ENCODE measurements around the gene NHS. TPM values are rescaled to one million over a fixed set of nuclear protein-coding genes. Genes with fewer than 3 reads are reported as not detected.

Gene NHS
- polyA plus RNA-seq, 1 donor (not counting 4 experiments of a cell fraction or from before 2014, with no cell fraction given) = 5.4 TPM

- H3K4me1 ChIP-seq (ENCODE audit: control insufficient read depth, extremely low read depth, insufficient read depth, low read length) = peaks cover 30% of the 10 kb centered on the region
- H3K4me2 ChIP-seq (ENCODE audit: control insufficient read depth, extremely low read depth, insufficient read depth, low read depth, low read length) = no peak overlapping the region
- H3K9ac ChIP-seq (ENCODE audit: control insufficient read depth, extremely low read depth, insufficient read depth, low read length) = no peak overlapping the region
- no peak overlapping the region for H2AFZ ChIP-seq (ENCODE audit: control insufficient read depth, low read length)
- DNase-seq (ENCODE audit: low read depth, low spot score) (no peak), FAIRE-seq (no peak)
- H3K4me3 ChIP-seq (ENCODE audit: control insufficient read depth in 2 of 3, extremely low read depth in 1 of 3, insufficient read depth in 2 of 3, low read depth in 1 of 3, low read length in 3 of 3) = no peak overlapping the region
- no peak overlapping the region for H3K27ac ChIP-seq (ENCODE audit: control insufficient read depth, insufficient read depth, low read length)
- H3K79me2 ChIP-seq (ENCODE audit: control insufficient read depth, insufficient read depth, low read length) = no peaks in the 10 kb centered on the region
- no peak for TF ChIP-seq EZH2 (IDR thresholded peaks at IDR 0.05; ENCODE audit: low read length)
- no peaks in the 10 kb centered on the region for H3K36me3 ChIP-seq (ENCODE audit: control insufficient read depth in 2 of 2, extremely low read depth in 1 of 2, insufficient read depth in 2 of 2, low read length in 2 of 2)
- H3K27me3 ChIP-seq (ENCODE audit: control insufficient read depth, extremely low read depth, insufficient read depth, low read length) = no peaks in the 10 kb centered on the region
- H3K9me1 ChIP-seq (ENCODE audit: control insufficient read depth, extremely low read depth, insufficient read depth, low read length) = no peaks in the 10 kb centered on the region
- dilution Hi-C loops (cut with MboI; ENCODE audit: extremely low pct_ligation_motif_present, low sequenced_read_pairs) = no loop called here
- no peaks in the 10 kb centered on the region for H4K20me1 ChIP-seq (ENCODE audit: control insufficient read depth, extremely low read depth, insufficient read depth, low read length)
- no peaks in the 10 kb centered on the region for H3K9me3 ChIP-seq (ENCODE audit: control insufficient read depth, low read depth, low read length)
These were observed 222.9 kb downstream of the NHS start for GRCh38 chrX:17597836-17598439.

- Histone ChIP-seq H3K9me3 (ENCODE audit: control insufficient read depth, low read depth, low read length) (no peaks in the 10 kb centered on the region), H3K36me3 (ENCODE audit: control insufficient read depth in 2 of 2, extremely low read depth in 1 of 2, insufficient read depth in 2 of 2, low read length in 2 of 2) (no peaks in the 10 kb centered on the region), H3K27me3 (ENCODE audit: control insufficient read depth, extremely low read depth, insufficient read depth, low read length) (no peaks in the 10 kb centered on the region), H3K27ac (ENCODE audit: control insufficient read depth, insufficient read depth, low read length) (no peak overlapping the region), H3K9ac (ENCODE audit: control insufficient read depth, extremely low read depth, insufficient read depth, low read length) (no peak overlapping the region), H2AFZ (ENCODE audit: control insufficient read depth, low read length) (no peak overlapping the region), H3K79me2 (ENCODE audit: control insufficient read depth, insufficient read depth, low read length) (no peaks in the 10 kb centered on the region), H3K4me1 (ENCODE audit: control insufficient read depth, extremely low read depth, insufficient read depth, low read length) (peaks cover 6% of the 10 kb centered on the region), H3K4me3 (ENCODE audit: control insufficient read depth in 2 of 3, extremely low read depth in 1 of 3, insufficient read depth in 2 of 3, low read depth in 1 of 3, low read length in 3 of 3) (no peak overlapping the region), H3K9me1 (ENCODE audit: control insufficient read depth, extremely low read depth, insufficient read depth, low read length) (no peaks in the 10 kb centered on the region), H4K20me1 (ENCODE audit: control insufficient read depth, extremely low read depth, insufficient read depth, low read length) (no peaks in the 10 kb centered on the region), H3K4me2 (ENCODE audit: control insufficient read depth, extremely low read depth, insufficient read depth, low read depth, low read length) (no peak overlapping the region)
- FAIRE-seq (no peak), DNase-seq (ENCODE audit: low read depth, low spot score) (no peak)
- TF ChIP-seq, protein P1, sequence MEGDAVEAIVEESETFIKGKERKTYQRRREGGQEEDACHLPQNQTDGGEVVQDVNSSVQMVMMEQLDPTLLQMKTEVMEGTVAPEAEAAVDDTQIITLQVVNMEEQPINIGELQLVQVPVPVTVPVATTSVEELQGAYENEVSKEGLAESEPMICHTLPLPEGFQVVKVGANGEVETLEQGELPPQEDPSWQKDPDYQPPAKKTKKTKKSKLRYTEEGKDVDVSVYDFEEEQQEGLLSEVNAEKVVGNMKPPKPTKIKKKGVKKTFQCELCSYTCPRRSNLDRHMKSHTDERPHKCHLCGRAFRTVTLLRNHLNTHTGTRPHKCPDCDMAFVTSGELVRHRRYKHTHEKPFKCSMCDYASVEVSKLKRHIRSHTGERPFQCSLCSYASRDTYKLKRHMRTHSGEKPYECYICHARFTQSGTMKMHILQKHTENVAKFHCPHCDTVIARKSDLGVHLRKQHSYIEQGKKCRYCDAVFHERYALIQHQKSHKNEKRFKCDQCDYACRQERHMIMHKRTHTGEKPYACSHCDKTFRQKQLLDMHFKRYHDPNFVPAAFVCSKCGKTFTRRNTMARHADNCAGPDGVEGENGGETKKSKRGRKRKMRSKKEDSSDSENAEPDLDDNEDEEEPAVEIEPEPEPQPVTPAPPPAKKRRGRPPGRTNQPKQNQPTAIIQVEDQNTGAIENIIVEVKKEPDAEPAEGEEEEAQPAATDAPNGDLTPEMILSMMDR (optimal IDR thresholded peaks at IDR 0.05 in 1 of 3, IDR thresholded peaks at IDR 0.05 in 1 of 3, conservative IDR thresholded peaks at IDR 0.05 in 1 of 3; ENCODE audit: extremely low read depth in 1 of 3, insufficient read depth in 2 of 3, low read length in 3 of 3) = no peak
- no peak for TF ChIP-seq EZH2 (IDR thresholded peaks at IDR 0.05; ENCODE audit: low read length)
- dilution Hi-C loops (cut with MboI; ENCODE audit: extremely low pct_ligation_motif_present, low sequenced_read_pairs) = no loop called here
These were observed 226.6 kb downstream of the NHS start for GRCh38 chrX:17601441-17602200.
